ENCODE results near the gene HIVEP1. TPM values are rescaled to one million over a fixed set of nuclear protein-coding genes. Genes with fewer than 3 reads are reported as not detected.

Gene HIVEP1
- total and polyA plus RNA-seq, 2 of the 8 experiments (the other 6 are each of a cell fraction or from before 2014, with no cell fraction given), result 22.6 to 23.1 TPM

DNA sequence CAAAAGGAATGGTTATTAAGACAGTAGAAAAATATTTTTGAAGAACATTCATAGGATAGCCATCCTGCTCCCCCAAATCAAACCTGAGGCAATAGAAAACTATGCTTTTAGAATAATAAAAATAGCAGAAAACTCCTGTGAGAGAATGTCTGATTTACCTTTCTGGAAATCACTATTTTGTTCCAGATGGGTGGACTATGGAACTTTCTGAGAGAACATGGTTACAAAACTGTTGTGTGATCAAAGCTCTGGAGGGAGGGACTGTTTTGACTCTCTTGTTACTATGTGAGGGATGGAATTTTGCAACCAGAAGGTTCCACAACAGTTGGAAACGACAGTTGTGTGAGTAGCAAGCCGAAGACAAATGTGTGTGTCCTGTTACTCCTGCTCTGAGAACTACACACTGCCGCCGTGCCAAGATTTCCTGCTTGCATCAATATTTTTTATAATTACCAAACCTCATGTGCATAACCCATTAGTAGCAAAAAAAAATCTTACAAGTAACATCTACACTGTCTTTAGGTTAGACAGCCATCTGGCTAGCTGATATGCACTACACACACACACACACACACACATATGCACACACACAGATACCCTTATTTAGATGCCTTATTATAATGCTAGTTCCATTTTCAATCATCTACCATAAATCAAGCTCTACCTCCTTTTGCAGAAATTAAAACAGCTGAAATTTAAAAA lies 11.0 kb upstream of the HIVEP1 start (continued):
- TF ChIP-seq BRCA1 (IDR thresholded peaks at IDR 0.05; ENCODE audit: low read depth, low read length), result no peak
- no peak for TF ChIP-seq TCF12 (IDR thresholded peaks at IDR 0.05; ENCODE audit: low read depth, low read length)
- no peak for TF ChIP-seq TBP (IDR thresholded peaks at IDR 0.05; ENCODE audit: low read depth, low read length)
- TF ChIP-seq SAP30 (IDR thresholded peaks at IDR 0.05; ENCODE audit: insufficient read depth, insufficient replicate concordance, low read length), result no peak
- TF ChIP-seq FOSL1 (IDR thresholded peaks at IDR 0.05; ENCODE audit: insufficient read depth, low read depth, low read length), result no peak
